RKO (cell line): Measurements from ENCODE around the gene ROR1.
"Not testable (repeated sequence)": the region's sequence is repeated elsewhere in the genome, so short reads cannot be mapped to it uniquely, and the experiment has no call there.

Experiments used
- DNase-seq: peaks from one replicate; pipeline ENCODE4 v3.0.0-alpha.2; 2016; ENCODE audit warnings: low spot score

The ROR1 gene

DNA sequence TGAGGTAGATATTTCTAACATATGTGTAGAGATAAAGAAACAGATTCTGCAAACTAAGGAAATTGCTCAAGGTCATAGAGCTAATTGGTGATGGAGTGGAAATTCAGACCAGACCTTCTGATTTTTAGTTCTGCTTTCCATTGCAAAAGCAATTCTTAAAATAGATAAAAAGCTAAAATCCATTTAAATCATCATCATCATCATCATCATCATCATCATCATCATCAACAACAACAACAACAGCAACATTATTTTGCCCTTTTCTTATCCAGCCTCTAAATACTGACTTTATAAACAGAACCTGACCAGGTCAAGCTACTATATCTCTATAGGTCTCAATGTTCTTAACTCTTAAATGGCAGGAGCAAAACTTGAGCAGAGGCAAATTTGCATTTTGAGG lies 14.0 kb upstream of the ROR1 start:
- no peak for DNase-seq

DNA sequence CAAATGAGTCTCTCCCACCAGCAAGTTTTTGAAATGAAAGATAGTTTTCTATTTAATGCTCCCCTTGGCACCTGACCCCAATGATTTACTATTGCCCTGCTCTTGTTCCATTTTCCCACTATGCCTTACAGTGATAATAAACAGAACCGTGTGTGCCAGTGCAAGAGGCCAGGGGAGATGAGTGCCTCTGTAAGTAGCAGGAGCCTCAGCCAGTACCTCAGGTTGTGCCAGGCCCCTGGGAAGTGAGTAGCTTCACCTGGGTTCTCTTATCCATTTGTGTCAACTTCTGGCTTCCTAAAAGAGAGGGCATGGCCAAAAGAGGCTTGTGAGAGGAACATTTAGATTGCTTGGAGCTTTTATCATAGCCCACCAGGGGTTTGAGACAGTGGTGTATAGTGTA lies 3.4 kb upstream of the ROR1 start:
- DNase-seq, result no peak

DNA sequence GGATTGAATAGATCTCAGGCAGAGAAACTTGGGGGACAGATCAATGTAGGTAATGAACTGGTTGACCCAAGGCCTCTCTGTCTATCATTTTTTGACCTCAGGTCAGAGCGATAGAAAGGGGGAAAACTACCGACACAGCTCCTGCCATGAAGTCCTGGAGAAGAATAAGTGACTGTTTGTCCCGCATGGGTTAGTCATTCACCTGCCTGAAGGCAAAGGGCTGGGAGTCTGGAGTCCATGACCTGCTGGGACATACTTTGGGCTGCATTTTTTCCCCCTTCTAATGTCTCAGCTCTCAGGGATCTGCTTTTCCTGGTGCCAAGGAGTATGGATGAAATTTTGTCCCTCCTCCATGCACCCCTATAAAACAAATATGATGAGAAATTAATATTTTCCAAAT lies 1.6 kb upstream of the ROR1 start:
- no peak for DNase-seq

GRCh38 chr1:63772876-63773275 lies 941 bp upstream of the ROR1 start:
- no peak for DNase-seq

GRCh38 chr1:63773496-63773814 lies 362 bp upstream of the ROR1 start:
- no peak for DNase-seq

- DNase-seq, result no peak
Measured at GRCh38 chr1:63774617-63775417, 1.0 kb downstream of the ROR1 start.

DNA sequence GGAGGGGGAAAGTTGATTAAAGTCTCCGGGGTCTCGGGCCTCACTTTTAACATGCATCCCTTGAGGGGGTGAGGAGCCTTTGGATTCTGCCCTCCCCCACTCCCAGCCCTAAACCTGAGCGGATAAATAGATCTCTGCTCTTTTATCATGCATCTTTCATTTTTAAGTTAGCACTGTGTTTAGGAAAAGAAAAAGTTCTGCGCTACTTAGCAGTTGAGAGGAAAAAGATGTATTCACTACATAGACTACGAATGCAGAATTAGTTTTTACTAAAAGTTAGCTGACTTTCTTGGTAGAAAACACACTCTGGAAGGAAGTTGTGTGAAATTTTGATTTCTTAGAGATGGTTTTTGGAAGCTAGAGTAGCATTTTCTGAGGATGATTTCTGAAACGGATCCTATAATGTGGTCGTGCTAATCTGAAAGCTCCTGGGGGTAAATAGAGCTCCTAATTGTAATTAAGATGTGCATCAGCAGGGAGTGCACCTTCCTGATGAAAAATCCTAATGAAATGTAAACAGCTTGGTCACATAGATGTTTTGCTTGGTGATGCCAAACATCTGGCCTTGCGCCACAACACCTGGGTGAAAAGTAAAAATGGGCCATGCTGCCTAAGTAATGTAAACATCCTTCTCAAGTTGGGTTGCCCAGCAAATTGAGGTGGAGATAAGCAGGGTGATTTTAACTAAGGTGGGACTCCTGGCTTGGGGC lies 1.8 kb downstream of the ROR1 start:
- DNase-seq, result no peak

GRCh38 chr1:63777286-63777685 lies 3.5 kb downstream of the ROR1 start:
- no peak for DNase-seq

- no peak for DNase-seq
Measured at GRCh38 chr1:63777965-63778880, 4.4 kb downstream of the ROR1 start.

GRCh38 chr1:63779338-63780211 lies 5.8 kb downstream of the ROR1 start:
- DNase-seq, result no peak

- no peak for DNase-seq
Measured at GRCh38 chr1:63780565-63780964, 6.7 kb downstream of the ROR1 start.

DNA sequence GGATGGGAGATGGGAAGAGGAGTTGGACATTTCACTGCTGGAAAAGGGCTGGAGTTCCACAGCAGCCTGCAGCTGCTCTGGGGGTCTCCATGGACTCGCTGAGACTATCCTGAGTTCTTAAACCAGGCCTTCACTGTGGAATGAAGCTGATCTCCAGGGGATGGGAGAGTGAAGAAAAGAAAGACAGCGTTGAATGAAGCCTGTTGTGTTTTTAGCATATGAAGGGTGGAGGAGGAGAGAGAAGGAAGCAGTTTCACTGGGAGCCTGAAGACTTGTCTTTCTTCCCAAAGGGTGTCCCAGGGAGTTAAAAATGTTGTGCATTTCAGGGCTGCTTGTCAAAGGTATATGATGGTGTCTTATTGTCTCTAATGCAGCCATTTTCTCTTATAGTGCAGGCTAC lies 9.2 kb downstream of the ROR1 start:
- no peak for DNase-seq

- DNase-seq, result no peak
Measured at GRCh38 chr1:63784083-63784482, 10.3 kb downstream of the ROR1 start.

DNA sequence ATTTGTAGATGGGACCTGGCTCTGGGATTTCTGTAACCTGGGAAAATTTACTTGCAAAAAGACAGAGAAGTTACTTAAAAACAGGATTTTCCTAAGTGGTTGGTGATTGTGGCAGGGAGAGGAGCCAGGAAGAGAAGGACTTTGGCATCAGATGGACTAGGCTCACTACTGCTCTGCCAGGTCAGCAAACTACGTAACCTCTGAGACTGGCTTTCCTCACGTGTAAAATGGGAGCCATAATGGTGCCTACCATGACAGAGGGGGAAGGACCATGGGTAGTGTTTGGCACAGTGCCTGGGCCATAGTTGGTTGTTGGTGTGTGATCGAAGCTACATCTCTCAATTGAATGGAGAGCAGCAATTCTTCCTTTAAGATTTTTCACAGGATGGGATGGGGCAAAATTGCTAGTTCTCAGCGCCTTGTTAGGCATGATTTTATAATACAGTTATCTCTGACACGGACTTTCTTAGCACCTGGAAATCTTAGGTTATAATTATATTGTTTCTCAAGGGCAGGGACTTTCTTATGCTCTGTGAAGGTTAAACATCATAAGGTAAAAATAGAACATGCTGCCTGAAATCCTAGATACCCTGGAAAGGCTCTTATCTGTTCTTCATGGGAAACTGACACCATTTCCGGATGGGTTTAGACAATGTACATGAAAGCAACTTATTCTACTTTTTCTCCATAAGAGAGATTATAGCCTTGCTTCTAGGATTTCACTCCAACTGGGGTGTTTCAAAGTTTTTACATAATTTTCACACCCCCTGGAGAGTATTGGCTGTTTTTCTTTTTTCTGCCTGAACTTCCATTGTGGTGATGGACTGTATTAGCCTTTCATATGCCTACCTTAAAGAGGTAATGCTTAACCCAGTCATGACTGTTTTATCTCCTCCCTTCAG lies 10.9 kb downstream of the ROR1 start:
- no peak for DNase-seq

GRCh38 chr1:63787270-63787669 lies 13.5 kb downstream of the ROR1 start:
- DNase-seq, result not testable (repeated sequence)

GRCh38 chr1:63787875-63788274 lies 14.1 kb downstream of the ROR1 start:
- no peak for DNase-seq

DNA sequence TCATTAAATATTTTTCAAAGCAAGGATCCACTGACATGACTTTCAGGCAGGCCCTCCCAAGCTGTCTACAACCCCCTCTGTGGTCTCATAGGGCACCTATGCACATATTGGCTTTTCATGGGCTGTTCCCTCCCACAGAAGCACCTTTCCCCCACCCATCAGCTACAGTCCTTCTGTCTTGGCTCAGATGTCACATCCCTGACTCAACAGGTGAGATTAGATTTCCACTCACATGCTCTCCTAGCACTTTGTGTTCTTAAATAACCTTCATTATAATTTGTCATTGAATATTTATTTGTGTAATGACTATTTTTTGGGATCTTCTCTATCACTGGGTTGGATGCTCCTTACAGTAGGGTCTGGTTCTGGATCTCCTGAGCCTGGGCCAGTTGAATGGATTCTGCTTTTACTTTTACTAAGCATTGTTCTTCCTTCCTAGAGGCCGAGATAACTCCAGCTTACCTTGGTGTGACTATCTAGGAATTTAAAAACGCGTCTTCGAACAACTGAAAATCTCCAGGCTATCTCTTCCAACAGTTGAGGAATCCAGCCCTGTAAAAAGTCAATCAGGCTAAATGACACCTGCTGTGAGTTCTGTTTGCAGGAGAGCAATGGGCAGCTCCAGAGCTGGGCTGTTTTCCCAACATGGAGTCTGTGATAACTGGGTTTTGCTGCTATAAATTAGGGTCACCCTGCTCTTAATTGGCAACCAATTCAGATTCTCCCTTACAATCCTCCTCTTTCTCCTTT lies 16.2 kb downstream of the ROR1 start:
- no peak for DNase-seq

DNA sequence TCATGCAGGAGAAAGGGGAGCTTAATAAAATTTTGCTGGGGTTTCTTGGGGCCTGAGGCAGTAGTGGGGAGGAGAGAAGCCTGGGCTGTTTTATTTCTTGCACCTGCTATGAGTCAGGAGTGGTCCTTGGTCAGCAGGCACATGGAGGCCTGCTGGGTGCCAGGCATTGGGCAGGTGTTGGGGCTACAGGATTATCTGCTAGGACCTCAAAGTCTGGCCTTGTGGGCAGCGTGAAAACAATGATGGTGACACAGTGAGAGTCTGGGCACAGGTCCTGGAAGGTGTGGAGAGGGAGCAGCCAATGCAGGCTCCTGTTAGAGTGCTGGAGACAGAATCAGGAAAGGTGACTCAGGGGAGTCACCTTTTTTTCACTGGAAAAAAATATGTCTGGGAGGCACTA lies 17.2 kb downstream of the ROR1 start:
- no peak for DNase-seq

- no peak for DNase-seq
Measured at GRCh38 chr1:63792152-63792551, 18.3 kb downstream of the ROR1 start.

DNA sequence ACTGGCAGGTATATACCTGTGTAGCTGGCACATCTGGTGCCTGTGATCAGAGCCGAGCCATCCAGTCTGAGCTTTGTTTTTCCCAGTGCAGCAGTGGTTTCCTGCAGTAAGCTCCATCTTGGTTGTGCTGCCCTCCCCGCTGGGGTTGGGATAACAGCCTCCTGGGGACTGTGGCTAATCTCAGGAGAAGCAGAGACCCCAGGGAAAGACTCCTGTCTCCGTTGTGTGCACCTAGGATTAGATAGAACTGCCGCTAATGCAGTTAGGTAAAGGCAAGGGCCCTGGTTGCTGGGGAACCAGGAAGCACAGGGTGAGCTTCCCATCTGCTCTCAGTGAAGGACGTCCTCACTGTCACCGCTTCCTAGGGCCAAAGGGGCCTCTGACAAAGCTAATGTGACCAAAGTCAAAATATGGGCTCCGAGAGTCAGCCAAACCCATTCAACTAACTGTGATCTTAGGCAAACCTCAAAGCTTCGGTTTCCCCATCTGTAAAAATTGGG lies 20.0 kb downstream of the ROR1 start:
- no peak for DNase-seq
